ENCODE data around the gene NTSR1.

- TF ChIP-seq CTCF (IDR thresholded peaks at IDR 0.05; ENCODE audit: low read depth, low read length, missing input control) (no peak), RAD21 (IDR thresholded peaks at IDR 0.05) (no peak), YY1 (IDR thresholded peaks at IDR 0.05) (no peak), GABPA (IDR thresholded peaks at IDR 0.05 in 1 of 2, conservative IDR thresholded peaks at IDR 0.05 in 1 of 2) (no peak), HNF4G (IDR thresholded peaks at IDR 0.05) (no peak), JUND (IDR thresholded peaks at IDR 0.05) (no peak), EGR1 (IDR thresholded peaks at IDR 0.05; ENCODE audit: low read depth in 2 of 2) (no peak), REST (IDR thresholded peaks at IDR 0.05) (no peak), TAF1 (conservative IDR thresholded peaks at IDR 0.05) (no peak), SP1 (IDR thresholded peaks at IDR 0.05) (no peak), HNF4A (conservative IDR thresholded peaks at IDR 0.05) (no peak)
- TF ChIP-seq, protein P1, sequence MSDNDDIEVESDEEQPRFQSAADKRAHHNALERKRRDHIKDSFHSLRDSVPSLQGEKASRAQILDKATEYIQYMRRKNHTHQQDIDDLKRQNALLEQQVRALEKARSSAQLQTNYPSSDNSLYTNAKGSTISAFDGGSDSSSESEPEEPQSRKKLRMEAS (IDR thresholded peaks at IDR 0.05), result no peak
Measured at GRCh38 chr20:62786157-62786556, 77.5 kb downstream of the NTSR1 start.
